Activated naive CD4-positive, alpha-beta T cell treated with Interleukin-2 at 50 U/mL for 16 hours (primary cell): ENCODE results near the gene PPARD.

Experiments used
- DNase-seq: peaks from one replicate; pipeline ENCODE4 v3.0.0-alpha.2; 2020

PPARD gene

GRCh38 chr6:35474942-35475570, 132.7 kb downstream of the PPARD start:
- peak; percentile 3 for DNase-seq

DNA sequence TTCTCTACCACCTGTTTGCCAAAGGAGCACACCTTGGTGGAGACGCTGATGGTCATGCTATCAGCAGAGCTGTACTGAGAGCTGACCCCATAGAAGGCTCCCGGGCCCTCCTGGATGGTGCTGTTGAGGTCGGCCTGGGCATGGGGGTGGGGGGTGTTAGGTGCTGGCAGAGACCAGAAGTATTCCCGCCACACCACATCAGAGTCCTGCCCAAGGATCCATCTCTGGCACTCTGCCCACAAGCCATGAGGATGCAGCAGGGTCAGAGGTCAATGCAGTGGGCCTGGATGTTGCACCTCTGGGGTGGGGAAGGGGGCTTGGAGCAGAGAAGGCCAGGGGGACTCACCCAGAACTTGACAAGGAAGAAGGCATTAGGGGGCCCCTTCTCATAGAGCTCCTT, 133.2 kb downstream of the PPARD start:
- DNase-seq: no peak

DNA sequence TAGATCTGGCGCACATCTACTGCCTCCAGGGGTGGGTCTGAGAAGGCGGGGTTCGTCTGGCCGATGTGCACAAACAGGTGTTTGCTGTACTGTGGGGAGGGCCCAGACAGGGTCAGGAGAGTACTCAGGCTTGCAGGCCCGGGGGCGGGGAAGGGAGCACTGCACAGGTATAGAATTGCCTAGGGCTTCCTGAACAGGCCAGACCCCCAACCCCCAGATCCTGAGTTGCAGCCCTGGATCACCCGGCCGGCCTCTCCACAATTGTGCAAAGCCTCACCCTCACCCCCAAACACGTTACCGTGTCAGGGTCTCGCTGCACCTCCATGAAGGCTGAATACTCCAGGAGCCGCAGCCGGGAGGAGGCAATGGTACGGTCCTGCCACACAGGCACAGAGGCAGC, 133.6 kb downstream of the PPARD start:
- DNase-seq: no peak

GRCh38 chr6:35477028-35477427, 134.7 kb downstream of the PPARD start:
- no peak for DNase-seq
